SK-N-SH (cell line): Measurements from ENCODE around the gene MAP2. TPM values are rescaled to one million over a fixed set of nuclear protein-coding genes. Genes with fewer than 3 reads are reported as not detected.
A peak's percentile ranks its signal among the peaks of the same experiment; 100 is the strongest.

ENCODE experiments used
- CTCF ChIA-PET: fragments of 300-600, 350-600 bp; formaldehyde crosslinking; extraction: SDS; loops from one replicate; lab custom pipeline; 2021; lab: Yijun Ruan, JAX
- POLR2A ChIA-PET: fragments of 350-600 bp; sonication (Branson Sonifier 250); formaldehyde crosslinking; extraction: SDS; loops from one replicate; lab custom pipeline; 2020; ENCODE audit warnings: antibody characterized with exemption, inconsistent platforms; lab: Yijun Ruan, JAX
- DNase-seq: peaks from one replicate; pipeline ENCODE4 v3.0.0; 2012
- H2AFZ ChIP-seq: fragments of 200-600 bp; sonication (generic); 2 replicates; pipeline ENCODE4 v1.8.1; 2016; ENCODE audit warnings: antibody characterized with exemption, mild to moderate bottlenecking, low read depth
- H3F3A ChIP-seq: fragments of 200-600 bp; sonication (generic); replicated peaks from 2 replicates; pipeline ENCODE3; 2016; ENCODE audit warnings: antibody characterized with exemption, mild to moderate bottlenecking; ENCODE audit not compliant: insufficient read depth
- H3K27ac ChIP-seq, 2 experiments: fragments of 200-500 bp in 1 of 2; fragments of 200-600 bp in 1 of 2; sonication (Bioruptor generic) in 1 of 2; sonication (generic), shearing (Covaris generic) in 1 of 2; 2 replicates each; pipeline versions ENCODE4 v1.5.1 to v1.6.1; 2014 to 2016; ENCODE audit warnings: low read depth in 2 of 2, inconsistent platforms in 1 of 2, low read length in 1 of 2, mild to moderate bottlenecking in 1 of 2, mixed read lengths in 1 of 2
- H3K27me3 ChIP-seq: fragments of 200-600 bp; sonication (generic), shearing (Covaris generic); 2 replicates; pipeline ENCODE4 v1.6.1; 2016; ENCODE audit warnings: mixed run types; ENCODE audit not compliant: insufficient read depth
- H3K36me3 ChIP-seq, 2 experiments: fragments of 200-500 bp in 1 of 2; fragments of 200-600 bp in 1 of 2; sonication (Bioruptor generic) in 1 of 2; sonication (generic) in 1 of 2; replicated peaks in 1 of 2; 2 replicates each; pipeline versions ENCODE3 to v1.5.1; 2014 to 2016; ENCODE audit warnings: low read length in 1 of 2, mild to moderate bottlenecking in 1 of 2; ENCODE audit not compliant: insufficient read depth in 2 of 2, control insufficient read depth in 1 of 2
- H3K4me1 ChIP-seq, 2 experiments: fragments of 200-500 bp in 1 of 2; fragments of 200-600 bp in 1 of 2; sonication (Bioruptor generic) in 1 of 2; sonication (generic), shearing (Covaris generic) in 1 of 2; 2 replicates each; pipeline versions ENCODE4 v1.5.1 to v1.6.1; 2014 to 2016; ENCODE audit warnings: low read depth in 1 of 2, low read length in 1 of 2, mixed run types in 1 of 2; ENCODE audit not compliant: insufficient read depth in 2 of 2, control insufficient read depth in 1 of 2
- H3K4me2 ChIP-seq: fragments of 200-600 bp; sonication (generic), shearing (Covaris generic); 2 replicates; pipeline ENCODE4 v1.6.1; 2017; ENCODE audit warnings: mixed run types
- H3K4me3 ChIP-seq, 2 experiments: fragments of 200-500 bp in 1 of 2; fragments of 200-600 bp in 1 of 2; sonication (Bioruptor generic) in 1 of 2; sonication (generic), shearing (Covaris generic) in 1 of 2; 2 replicates each; pipeline versions ENCODE4 v1.5.1 to v1.8.1; 2014 to 2016; ENCODE audit warnings: low read depth in 2 of 2, inconsistent platforms in 1 of 2, low read length in 1 of 2, mild to moderate bottlenecking in 1 of 2, mixed read lengths in 1 of 2, moderate library complexity in 1 of 2
- H3K79me2 ChIP-seq: fragments of 200-600 bp; sonication (generic); 2 replicates; pipeline ENCODE4 v1.8.1; 2017; ENCODE audit warnings: mild to moderate bottlenecking; ENCODE audit not compliant: insufficient read depth
- H3K9ac ChIP-seq: fragments of 200-600 bp; sonication (generic); 2 replicates; pipeline ENCODE4 v1.6.1; 2017; ENCODE audit warnings: mixed run types
- H3K9me2 ChIP-seq: fragments of 200-600 bp; sonication (generic); 2 replicates; pipeline ENCODE4 v1.6.1; 2017; ENCODE audit warnings: mixed run types
- H3K9me3 ChIP-seq: fragments of 200-600 bp; sonication (generic); 2 replicates; pipeline ENCODE4 v1.6.1; 2017; ENCODE audit warnings: mixed run types, mild to moderate bottlenecking, moderate library complexity
- H4K20me1 ChIP-seq: fragments of 200-600 bp; sonication (generic); 2 replicates; pipeline ENCODE4 v1.6.1; 2017; ENCODE audit warnings: mild to moderate bottlenecking, mixed run types; ENCODE audit not compliant: insufficient read depth
- CHD2 ChIP-seq: fragments of 150-350 bp; IDR thresholded peaks from 2 replicates; pipeline ENCODE4 v1.6.1; 2018; ENCODE audit warnings: low read length; ENCODE audit not compliant: partially characterized antibody
- ELF1 ChIP-seq: IDR thresholded peaks from 2 replicates; pipeline ENCODE4 v1.4.0; 2012
- EP300 ChIP-seq, 2 experiments: IDR thresholded peaks; 2 replicates each; pipeline versions ENCODE4 v1.4.0 to v1.6.1; 2012; ENCODE audit warnings: borderline replicate concordance in 1 of 2, low read depth in 1 of 2, low read length in 1 of 2
- FOSL2 ChIP-seq: IDR thresholded peaks from 2 replicates; pipeline ENCODE4 v1.4.0; 2012; ENCODE audit warnings: low read depth, mild to moderate bottlenecking, moderate library complexity, borderline replicate concordance
- FOXM1 ChIP-seq: IDR thresholded peaks from 2 replicates; pipeline ENCODE4 v1.4.0; 2012; ENCODE audit warnings: low read depth, mild to moderate bottlenecking
- GABPA ChIP-seq: IDR thresholded peaks from 2 replicates; pipeline ENCODE4 v1.4.0; 2012; ENCODE audit warnings: low read depth, mild to moderate bottlenecking
- GATA2 ChIP-seq: sonication (generic); formaldehyde crosslinking; IDR thresholded peaks from 2 replicates; pipeline ENCODE4 v1.5.0; 2020; ENCODE audit warnings: mild to moderate bottlenecking, missing genetic modification reagents
- JUND ChIP-seq: IDR thresholded peaks from 2 replicates; pipeline ENCODE4 v1.4.0; 2012
- MEF2A ChIP-seq: IDR thresholded peaks from 2 replicates; pipeline ENCODE4 v1.4.0; 2012; ENCODE audit warnings: low read depth, borderline replicate concordance
- NFIC ChIP-seq: IDR thresholded peaks from 2 replicates; pipeline ENCODE4 v1.4.0; 2012; ENCODE audit warnings: borderline replicate concordance
- POLR2AphosphoS5 ChIP-seq: IDR thresholded peaks from 2 replicates; pipeline ENCODE4 v1.6.1; 2012; ENCODE audit warnings: low read depth, low read length
- RAD21 ChIP-seq: IDR thresholded peaks from 2 replicates; pipeline ENCODE4 v1.6.1; 2012; ENCODE audit warnings: mild to moderate bottlenecking, low read length
- RCOR1 ChIP-seq: fragments of 150-350 bp; IDR thresholded peaks from 2 replicates; pipeline ENCODE4 v1.6.1; 2017; ENCODE audit warnings: antibody characterized with exemption, low read length
- RXRA ChIP-seq: IDR thresholded peaks from 2 replicates; pipeline ENCODE4 v1.4.0; 2012; ENCODE audit warnings: low read depth, mild to moderate bottlenecking, borderline replicate concordance
- SMC3 ChIP-seq: IDR thresholded peaks from 2 replicates; pipeline ENCODE4 v1.6.1; 2012; ENCODE audit warnings: low read depth, low read length, improper control_type of control experiment
- TAF1 ChIP-seq: IDR thresholded peaks from 2 replicates; pipeline ENCODE4 v1.6.1; 2012; ENCODE audit warnings: low read depth, mild to moderate bottlenecking, low read length, moderate library complexity, borderline replicate concordance
- TCF12 ChIP-seq: IDR thresholded peaks from 2 replicates; pipeline ENCODE4 v1.4.0; 2012
- TEAD4 ChIP-seq: IDR thresholded peaks from 2 replicates; pipeline ENCODE4 v1.4.0; 2012; ENCODE audit warnings: mild to moderate bottlenecking, borderline replicate concordance; ENCODE audit not compliant: insufficient read depth
- YY1 ChIP-seq: IDR thresholded peaks from 2 replicates; pipeline ENCODE4 v1.4.0; 2012; ENCODE audit warnings: low read depth, mild to moderate bottlenecking
- WGBS: methylation state at CpG from one replicate; pipeline ENCODE4 v1.1.6; 2017; ENCODE audit warnings: low lambda C conversion rate; 5-methylcytosine and 5-hydroxymethylcytosine counted together
- polyA plus RNA-seq, 3 experiments: library from polyadenylated mRNA; depleted of rRNA; stranded (reverse); fragments of >200 nt; gene quantifications; 2 replicates each; pipeline ENCODE4 v1.2.3, GENCODE V29; 2012
- TF ChIP-seq, protein P1 (sequence below): IDR thresholded peaks from 2 replicates; pipeline ENCODE4; 2012
- TF ChIP-seq, protein P2 (sequence below): fragments of 200-600 bp; sonication (generic); IDR thresholded peaks from 2 replicates; pipeline ENCODE4 v1.6.1; 2017; ENCODE audit warnings: antibody characterized with exemption, mild to moderate bottlenecking, moderate library complexity
- TF ChIP-seq, protein P3 (sequence below): IDR thresholded peaks from 2 replicates; pipeline ENCODE4 v1.6.1; 2012; ENCODE audit warnings: mild to moderate bottlenecking, low read depth, low read length, moderate library complexity

The MAP2 gene
- polyA plus RNA-seq, 1 of the 3 experiments (the other 2 are of a cell fraction): 7.8 TPM

DNA sequence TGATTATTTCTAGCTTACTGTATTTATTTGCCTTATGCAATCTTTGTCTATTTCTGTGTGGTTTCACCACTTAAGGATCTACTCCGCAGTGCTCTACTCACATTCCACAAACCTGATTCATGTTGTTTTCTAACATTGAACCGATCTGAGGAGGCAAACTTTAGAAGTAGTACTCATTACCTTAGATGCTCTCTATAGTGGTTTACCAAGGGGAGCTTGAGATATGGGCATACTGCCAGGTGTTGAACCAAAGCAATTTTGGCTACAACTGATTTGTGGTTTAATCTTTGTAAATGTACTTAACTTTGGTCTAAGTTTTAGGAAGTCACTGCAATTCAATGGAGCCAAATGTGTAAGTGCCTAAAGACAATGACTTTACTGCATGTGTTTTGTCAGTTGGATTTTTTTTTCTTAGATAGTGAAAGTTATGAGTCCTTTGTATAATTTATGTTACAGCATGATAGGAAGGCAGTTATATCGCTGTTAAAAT, 50.1 kb downstream of the MAP2 start:
- no peaks in the 10 kb centered on the region for H3K27me3 ChIP-seq

More for the DNA sequence above, 50.1 kb downstream of the MAP2 start:
- no peaks in the 10 kb centered on the region for H3K79me2 ChIP-seq
- H3K36me3 ChIP-seq: no peaks in the 10 kb centered on the region
- H4K20me1 ChIP-seq: no peaks in the 10 kb centered on the region
- H3K27ac ChIP-seq: peak overlapping the region in 1 of 2 experiments; percentile 66; a peak in 3 of 4 replicates
- ChIA-PET POLR2A (no interaction called here), CTCF (no interaction called here)
- H3F3A ChIP-seq: peaks cover 26% of the 10 kb centered on the region
- WGBS: 30% methylated on average over 3 of the region's 3 CpGs
- no peaks in the 10 kb centered on the region for H3K9me3 ChIP-seq
- H3K4me1 ChIP-seq: peaks cover 14 to 46% of the 10 kb centered on the region in 2 experiments
- H2AFZ ChIP-seq: no peak overlapping the region
- TF ChIP-seq ELF1 (no peak), YY1 (no peak), FOXM1 (peak; percentile 42; the same call in 1 of the 2 replicates), SMC3 (no peak), CHD2 (no peak), MEF2A (no peak), GABPA (no peak), FOSL2 (peak; percentile 86), JUND (peak; percentile 89), GATA2 (CRISPR knock-in tag) (no peak), TCF12 (peak; percentile 69), EP300 (IDR thresholded peaks at IDR 0.05; ENCODE audit: borderline replicate concordance in 1 of 2, low read depth in 1 of 2, low read length in 1 of 2) (peak in 1 of 2 experiments; percentile 73; a peak in 2 of 4 replicates), TEAD4 (peak; percentile 73), POLR2AphosphoS5 (peak; percentile 64; the same call in 1 of the 2 replicates), RXRA (peak; percentile 61; the same call in 1 of the 2 replicates), TAF1 (0 out of 2 replicates have a peak, but pooled peaks have one; percentile 16), RAD21 (no peak), RCOR1 (no peak), NFIC (peak; percentile 88)
- TF ChIP-seq, protein P1, sequence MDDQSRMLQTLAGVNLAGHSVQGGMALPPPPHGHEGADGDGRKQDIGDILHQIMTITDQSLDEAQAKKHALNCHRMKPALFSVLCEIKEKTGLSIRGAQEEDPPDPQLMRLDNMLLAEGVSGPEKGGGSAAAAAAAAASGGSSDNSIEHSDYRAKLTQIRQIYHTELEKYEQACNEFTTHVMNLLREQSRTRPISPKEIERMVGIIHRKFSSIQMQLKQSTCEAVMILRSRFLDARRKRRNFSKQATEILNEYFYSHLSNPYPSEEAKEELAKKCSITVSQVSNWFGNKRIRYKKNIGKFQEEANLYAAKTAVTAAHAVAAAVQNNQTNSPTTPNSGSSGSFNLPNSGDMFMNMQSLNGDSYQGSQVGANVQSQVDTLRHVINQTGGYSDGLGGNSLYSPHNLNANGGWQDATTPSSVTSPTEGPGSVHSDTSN: peak; percentile 56
- TF ChIP-seq, protein P2, sequence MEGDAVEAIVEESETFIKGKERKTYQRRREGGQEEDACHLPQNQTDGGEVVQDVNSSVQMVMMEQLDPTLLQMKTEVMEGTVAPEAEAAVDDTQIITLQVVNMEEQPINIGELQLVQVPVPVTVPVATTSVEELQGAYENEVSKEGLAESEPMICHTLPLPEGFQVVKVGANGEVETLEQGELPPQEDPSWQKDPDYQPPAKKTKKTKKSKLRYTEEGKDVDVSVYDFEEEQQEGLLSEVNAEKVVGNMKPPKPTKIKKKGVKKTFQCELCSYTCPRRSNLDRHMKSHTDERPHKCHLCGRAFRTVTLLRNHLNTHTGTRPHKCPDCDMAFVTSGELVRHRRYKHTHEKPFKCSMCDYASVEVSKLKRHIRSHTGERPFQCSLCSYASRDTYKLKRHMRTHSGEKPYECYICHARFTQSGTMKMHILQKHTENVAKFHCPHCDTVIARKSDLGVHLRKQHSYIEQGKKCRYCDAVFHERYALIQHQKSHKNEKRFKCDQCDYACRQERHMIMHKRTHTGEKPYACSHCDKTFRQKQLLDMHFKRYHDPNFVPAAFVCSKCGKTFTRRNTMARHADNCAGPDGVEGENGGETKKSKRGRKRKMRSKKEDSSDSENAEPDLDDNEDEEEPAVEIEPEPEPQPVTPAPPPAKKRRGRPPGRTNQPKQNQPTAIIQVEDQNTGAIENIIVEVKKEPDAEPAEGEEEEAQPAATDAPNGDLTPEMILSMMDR: no peak
- TF ChIP-seq, protein P3, sequence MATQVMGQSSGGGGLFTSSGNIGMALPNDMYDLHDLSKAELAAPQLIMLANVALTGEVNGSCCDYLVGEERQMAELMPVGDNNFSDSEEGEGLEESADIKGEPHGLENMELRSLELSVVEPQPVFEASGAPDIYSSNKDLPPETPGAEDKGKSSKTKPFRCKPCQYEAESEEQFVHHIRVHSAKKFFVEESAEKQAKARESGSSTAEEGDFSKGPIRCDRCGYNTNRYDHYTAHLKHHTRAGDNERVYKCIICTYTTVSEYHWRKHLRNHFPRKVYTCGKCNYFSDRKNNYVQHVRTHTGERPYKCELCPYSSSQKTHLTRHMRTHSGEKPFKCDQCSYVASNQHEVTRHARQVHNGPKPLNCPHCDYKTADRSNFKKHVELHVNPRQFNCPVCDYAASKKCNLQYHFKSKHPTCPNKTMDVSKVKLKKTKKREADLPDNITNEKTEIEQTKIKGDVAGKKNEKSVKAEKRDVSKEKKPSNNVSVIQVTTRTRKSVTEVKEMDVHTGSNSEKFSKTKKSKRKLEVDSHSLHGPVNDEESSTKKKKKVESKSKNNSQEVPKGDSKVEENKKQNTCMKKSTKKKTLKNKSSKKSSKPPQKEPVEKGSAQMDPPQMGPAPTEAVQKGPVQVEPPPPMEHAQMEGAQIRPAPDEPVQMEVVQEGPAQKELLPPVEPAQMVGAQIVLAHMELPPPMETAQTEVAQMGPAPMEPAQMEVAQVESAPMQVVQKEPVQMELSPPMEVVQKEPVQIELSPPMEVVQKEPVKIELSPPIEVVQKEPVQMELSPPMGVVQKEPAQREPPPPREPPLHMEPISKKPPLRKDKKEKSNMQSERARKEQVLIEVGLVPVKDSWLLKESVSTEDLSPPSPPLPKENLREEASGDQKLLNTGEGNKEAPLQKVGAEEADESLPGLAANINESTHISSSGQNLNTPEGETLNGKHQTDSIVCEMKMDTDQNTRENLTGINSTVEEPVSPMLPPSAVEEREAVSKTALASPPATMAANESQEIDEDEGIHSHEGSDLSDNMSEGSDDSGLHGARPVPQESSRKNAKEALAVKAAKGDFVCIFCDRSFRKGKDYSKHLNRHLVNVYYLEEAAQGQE: no peak
- TF ChIP-seq, all 33 proteins: peak for 11
- Histone ChIP-seq H3K4me3 (no peak overlapping the region), H3K9ac (no peak overlapping the region), H3K9me2 (no peaks in the 10 kb centered on the region), H3K4me2 (peak overlapping the region; percentile 31; the same call in 1 of the 2 replicates)
- no peak for DNase-seq
